ENCODE results near the gene DIAPH1. TPM values are rescaled to one million over a fixed set of nuclear protein-coding genes. Genes with fewer than 3 reads are reported as not detected.

DIAPH1 gene
- total RNA-seq, 1 experiment from 2014 or later: 117 TPM

- Histone ChIP-seq H2BK20ac (ENCODE audit: low read depth, low read length, poor library complexity, severe bottlenecking) (no peak overlapping the region), H4K8ac (replicated peaks; ENCODE audit: insufficient read length, low read depth, low read length) (no peak overlapping the region), H3K9ac (ENCODE audit: extremely low read depth, insufficient read length, low read length) (no peak overlapping the region), H3T11ph (ENCODE audit: low read length) (no peak overlapping the region), H3K79me2 (ENCODE audit: insufficient read depth, low read length) (no peaks in the 10 kb centered on the region; the same call in 1 of the 2 replicates), H3K9me3 (ENCODE audit: control insufficient read depth, low read depth, low read length) (no peaks in the 10 kb centered on the region), H3K18ac (ENCODE audit: insufficient read length, low read depth, low read length) (no peak overlapping the region), H3K56ac (ENCODE audit: insufficient read length, low read depth, low read length) (no peak overlapping the region), H2BK12ac (ENCODE audit: insufficient read length, low read depth, low read length) (no peak overlapping the region), H3K27ac (ENCODE audit: insufficient read length, low read depth, low read length) (no peak overlapping the region), H4K20me1 (ENCODE audit: control insufficient read depth, insufficient read depth, insufficient read length) (no peaks in the 10 kb centered on the region), H2BK5ac (ENCODE audit: insufficient read length, low read length) (no peak overlapping the region), H4K91ac (ENCODE audit: insufficient read length, low read depth, low read length) (no peak overlapping the region), H3K23ac (ENCODE audit: insufficient read length, low read depth, low read length) (no peak overlapping the region), H2AFZ (ENCODE audit: low read length) (no peak overlapping the region), H2BK15ac (ENCODE audit: low read depth, low read length) (no peak overlapping the region), H3K4me2 (ENCODE audit: insufficient read depth, insufficient read length, low read length) (no peak overlapping the region), H2BK120ac (ENCODE audit: low read depth, low read length, poor library complexity, severe bottlenecking) (no peak overlapping the region), H3K23me2 (ENCODE audit: insufficient read length, low read depth, low read length, poor library complexity, severe bottlenecking) (peaks cover 18% of the 10 kb centered on the region), H3K4ac (ENCODE audit: low read depth, low read length) (no peak overlapping the region), H3K79me1 (ENCODE audit: insufficient read depth, low read depth, low read length, poor library complexity, severe bottlenecking) (no peaks in the 10 kb centered on the region), H3K14ac (ENCODE audit: insufficient read depth, low read length) (no peak overlapping the region), H3K4me1 (ENCODE audit: insufficient read depth, low read length) (peaks cover 10% of the 10 kb centered on the region), H2AK5ac (ENCODE audit: insufficient read length, low read length) (no peak overlapping the region), H4K5ac (ENCODE audit: insufficient read length, low read depth, low read length) (no peak overlapping the region), H3K27me3 (ENCODE audit: insufficient read depth, low read length) (peaks cover 12% of the 10 kb centered on the region; the same call in 1 of the 2 replicates)
- no CpG with 5 or more reads among the region's 10 CpGs for WGBS (ENCODE audit: extremely low coverage, insufficient read length, low lambda C conversion rate)
- peaks cover 15 to 22% (median 16%) of the 10 kb centered on the region in 3 experiments; a peak in 6 of 7 replicates for H3K36me3 Mint-ChIP-seq (ENCODE audit: insufficient read depth in 1 of 3, low read depth in 3 of 3)
- DNase-seq: no peak
- peaks cover 19% of the 10 kb centered on the region for H3K27me3 Mint-ChIP-seq (ENCODE audit: low read depth)
- no peak for TF ChIP-seq CTCF (conservative IDR thresholded peaks at IDR 0.05)
- no peak overlapping the region for H3K4me3 Mint-ChIP-seq
- no peak overlapping the region for H3K27ac Mint-ChIP-seq
- peaks cover 28 to 35% of the 10 kb centered on the region in 2 experiments for H3K4me1 Mint-ChIP-seq
- H3K9me3 Mint-ChIP-seq: no peaks in the 10 kb centered on the region
These were observed 128.5 kb downstream of the DIAPH1 start for GRCh38 chr5:141490271-141490670.

Measured in H9 (cell line).